D721Med (cell line): ENCODE data around the gene GNA15.
"Not testable (repeated sequence)": the region's sequence is repeated elsewhere in the genome, so short reads cannot be mapped to it uniquely, and the experiment has no call there.

Experiments used
- DNase-seq: peaks from one replicate; pipeline ENCODE4 v3.0.0; 2011; ENCODE audit warnings: low spot score; ENCODE audit not compliant: insufficient read length
- FAIRE-seq: peaks from 2 replicates; lab custom pipeline; 2011; peaks lifted over from hg19 to GRCh38; lab: Jason Lieb, UNC
- CTCF ChIP-seq: IDR thresholded peaks from 2 replicates; pipeline ENCODE4 v1.5.1; 2012; ENCODE audit warnings: mild to moderate bottlenecking, control low read depth; ENCODE audit not compliant: insufficient read depth; ENCODE audit errors: missing control alignments

GNA15 gene

GRCh38 chr19:3135961-3136683 lies at the start of gene GNA15:
Gene GNA15, plus strand, starts transcription at chr19:3136033. Its CDS starts 418 bp downstream, at chr19:3136451.
- no peak for TF ChIP-seq CTCF
- FAIRE-seq (no peak), DNase-seq (no peak)

- FAIRE-seq (no peak), DNase-seq (no peak)
- no peak for TF ChIP-seq CTCF
These were observed 48.1 kb upstream of the GNA15 start for GRCh38 chr19:3087769-3088168.

GRCh38 chr19:3089299-3089855 lies 46.5 kb upstream of the GNA15 start:
- DNase-seq, FAIRE-seq: not testable (repeated sequence)

GRCh38 chr19:3094601-3095440 lies 41.0 kb upstream of the GNA15 start:
- peak; percentile 19 for DNase-seq
- TF ChIP-seq CTCF, result no peak
- FAIRE-seq, result no peak

GRCh38 chr19:3095441-3096191 lies 40.2 kb upstream of the GNA15 start:
- no peak for TF ChIP-seq CTCF
- FAIRE-seq (no peak), DNase-seq (peak; percentile 19)

GRCh38 chr19:3096267-3096901 lies 39.4 kb upstream of the GNA15 start:
- DNase-seq (peak; percentile 18), FAIRE-seq (no peak)
- TF ChIP-seq CTCF, result no peak
